ENCODE measurements around the gene PAK5.

PAK5 gene

GRCh38 chr20:9608639-9609340, 230.1 kb downstream of the PAK5 start:
- Histone ChIP-seq H3K9me3 (ENCODE audit: control insufficient read depth, low read length) (no peaks in the 10 kb centered on the region), H3K36me3 (ENCODE audit: control insufficient read depth, insufficient read depth, low read length) (no peaks in the 10 kb centered on the region), H3K4me1 (ENCODE audit: control insufficient read depth, insufficient read depth, low read length, poor library complexity, severe bottlenecking) (no peaks in the 10 kb centered on the region), H3K4me3 (ENCODE audit: extremely low read depth, insufficient read depth, low read length, poor library complexity, severe bottlenecking) (no peak overlapping the region), H3K27ac (ENCODE audit: low read depth, low read length, severe bottlenecking) (no peak overlapping the region)
- WGBS, 2 experiments (ENCODE audit: insufficient coverage in 2 of 2) = 82 to 90% methylated on average over 4 to 5 of the region's 5 CpGs

GRCh38 chr20:9602847-9603183, 236.1 kb downstream of the PAK5 start:
- Histone ChIP-seq H3K4me3 (ENCODE audit: extremely low read depth, insufficient read depth, low read length, poor library complexity, severe bottlenecking) (no peak overlapping the region), H3K4me1 (ENCODE audit: control insufficient read depth, insufficient read depth, low read length, poor library complexity, severe bottlenecking) (no peaks in the 10 kb centered on the region), H3K9me3 (ENCODE audit: control insufficient read depth, low read length) (no peaks in the 10 kb centered on the region), H3K27ac (ENCODE audit: low read depth, low read length, severe bottlenecking) (no peak overlapping the region), H3K36me3 (ENCODE audit: control insufficient read depth, insufficient read depth, low read length) (no peaks in the 10 kb centered on the region)
- WGBS, 2 experiments (ENCODE audit: insufficient coverage in 2 of 2) = 80 to 100% methylated on average over 3 of the region's 4 CpGs

DNA sequence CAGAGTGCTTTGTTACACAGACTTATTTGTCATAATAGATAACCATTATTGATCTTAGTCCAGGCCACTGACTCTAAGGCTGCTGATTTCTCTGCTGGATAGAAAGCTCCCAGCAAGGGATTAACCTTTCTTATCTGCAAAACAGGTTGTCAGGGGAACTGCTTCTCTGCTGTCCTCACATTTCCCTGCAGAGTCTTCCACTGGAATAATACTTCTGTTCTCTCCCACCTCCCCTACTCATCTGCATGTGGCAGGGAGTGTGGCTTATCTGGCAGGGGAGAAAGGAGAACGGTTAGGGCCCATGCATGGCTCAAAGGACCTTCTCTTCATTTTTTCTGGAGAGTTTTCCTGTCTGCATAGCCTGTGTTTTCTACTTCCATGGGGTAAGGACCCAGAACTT, 238.3 kb downstream of the PAK5 start:
- Histone ChIP-seq H3K9me3 (ENCODE audit: control insufficient read depth, low read length) (no peaks in the 10 kb centered on the region), H3K4me1 (ENCODE audit: control insufficient read depth, insufficient read depth, low read length, poor library complexity, severe bottlenecking) (no peaks in the 10 kb centered on the region), H3K36me3 (ENCODE audit: control insufficient read depth, insufficient read depth, low read length) (no peaks in the 10 kb centered on the region), H3K27ac (ENCODE audit: low read depth, low read length, severe bottlenecking) (no peak overlapping the region), H3K4me3 (ENCODE audit: extremely low read depth, insufficient read depth, low read length, poor library complexity, severe bottlenecking) (no peak overlapping the region)
- WGBS, 2 experiments (ENCODE audit: insufficient coverage in 2 of 2) = no CpG with 5 or more reads among the region's 1 CpG

DNA sequence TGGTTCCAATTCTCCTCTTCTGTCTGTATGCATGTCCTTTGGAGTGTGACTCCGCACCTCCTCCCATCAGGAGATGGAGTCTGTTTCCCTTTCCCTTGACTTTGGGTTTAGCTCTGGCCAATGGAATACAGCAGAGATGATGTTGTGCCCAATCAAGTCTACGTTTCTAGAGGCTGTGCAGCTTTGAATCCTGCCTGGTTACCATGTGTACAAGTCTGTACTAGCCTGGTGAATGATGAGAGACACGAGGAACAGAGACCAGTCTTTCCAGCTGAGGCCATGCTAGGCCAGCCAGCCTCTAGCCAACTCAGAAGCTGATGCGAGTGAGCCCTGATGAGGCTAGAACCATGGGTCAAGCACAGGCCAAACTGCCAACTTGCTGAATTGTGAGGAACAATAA, 241.3 kb downstream of the PAK5 start:
- Histone ChIP-seq H3K9me3 (ENCODE audit: control insufficient read depth, low read length) (no peaks in the 10 kb centered on the region), H3K4me1 (ENCODE audit: control insufficient read depth, insufficient read depth, low read length, poor library complexity, severe bottlenecking) (no peaks in the 10 kb centered on the region), H3K27ac (ENCODE audit: low read depth, low read length, severe bottlenecking) (no peak overlapping the region), H3K4me3 (ENCODE audit: extremely low read depth, insufficient read depth, low read length, poor library complexity, severe bottlenecking) (no peak overlapping the region), H3K36me3 (ENCODE audit: control insufficient read depth, insufficient read depth, low read length) (no peaks in the 10 kb centered on the region)
- 88 to 95% methylated on average over 3 of the region's 4 CpGs for WGBS, 2 experiments (ENCODE audit: insufficient coverage in 2 of 2)

DNA sequence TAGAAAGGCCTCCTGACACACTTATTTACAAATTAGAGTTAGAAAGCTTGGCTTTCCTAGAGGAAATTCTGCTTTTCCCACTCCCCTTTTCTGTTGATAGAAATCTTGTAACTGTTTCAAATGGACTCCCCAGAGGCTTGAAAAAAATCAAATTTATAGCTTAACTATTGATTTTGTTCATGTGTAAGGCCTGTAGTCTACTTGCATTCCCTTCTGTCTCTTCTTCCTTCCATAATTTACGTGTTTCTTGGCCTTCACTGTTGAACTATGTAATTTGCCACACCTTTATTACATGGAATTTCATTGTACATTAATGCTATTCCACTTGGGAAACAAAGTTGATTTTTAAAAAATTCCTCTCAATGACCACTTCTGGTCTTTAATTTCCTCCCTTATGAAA, 243.1 kb downstream of the PAK5 start:
- H3K27ac ChIP-seq (ENCODE audit: low read depth, low read length, severe bottlenecking) = no peak overlapping the region
- H3K36me3 ChIP-seq (ENCODE audit: control insufficient read depth, insufficient read depth, low read length) = no peaks in the 10 kb centered on the region
- WGBS, 2 experiments (ENCODE audit: insufficient coverage in 2 of 2) = 86% methylated on average over 1 of the region's 1 CpG; no CpG with 5 or more reads in 1 of the 2 experiments
- H3K4me3 ChIP-seq (ENCODE audit: extremely low read depth, insufficient read depth, low read length, poor library complexity, severe bottlenecking) = no peak overlapping the region
- H3K4me1 ChIP-seq (ENCODE audit: control insufficient read depth, insufficient read depth, low read length, poor library complexity, severe bottlenecking) = no peaks in the 10 kb centered on the region
- H3K9me3 ChIP-seq (ENCODE audit: control insufficient read depth, low read length) = no peaks in the 10 kb centered on the region

DNA sequence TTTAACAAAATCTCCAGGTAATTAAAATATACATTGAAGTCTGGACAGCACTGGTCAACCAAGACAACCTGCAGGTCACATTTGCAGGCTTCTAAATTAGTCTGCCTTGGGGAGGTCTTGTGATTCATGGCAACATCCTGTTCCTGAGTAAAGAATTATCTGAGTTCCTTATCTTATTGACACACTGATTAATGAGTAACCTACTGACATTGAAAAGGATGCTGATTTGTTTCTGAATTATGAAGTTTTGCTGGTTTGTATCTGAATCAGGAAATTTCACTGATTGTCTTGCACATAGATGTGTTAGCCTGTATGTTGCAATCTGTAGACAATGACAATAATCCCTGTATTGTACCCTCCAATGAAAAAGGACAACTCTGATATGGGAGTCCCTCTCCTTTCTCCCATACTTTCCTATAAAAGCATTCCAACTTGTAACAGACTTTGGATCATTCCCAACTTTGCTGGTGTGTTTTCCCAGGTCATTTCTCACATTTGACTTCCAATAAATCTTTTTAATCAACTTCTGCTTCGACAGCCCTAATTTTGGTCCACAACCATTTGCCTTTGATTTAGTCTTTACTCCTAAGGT, 244.5 kb downstream of the PAK5 start:
- Histone ChIP-seq H3K36me3 (ENCODE audit: control insufficient read depth, insufficient read depth, low read length) (no peaks in the 10 kb centered on the region), H3K4me3 (ENCODE audit: extremely low read depth, insufficient read depth, low read length, poor library complexity, severe bottlenecking) (no peak overlapping the region), H3K9me3 (ENCODE audit: control insufficient read depth, low read length) (no peaks in the 10 kb centered on the region), H3K4me1 (ENCODE audit: control insufficient read depth, insufficient read depth, low read length, poor library complexity, severe bottlenecking) (no peaks in the 10 kb centered on the region), H3K27ac (ENCODE audit: low read depth, low read length, severe bottlenecking) (no peak overlapping the region)
- 83 to 100% methylated on average over 1 of the region's 1 CpG for WGBS, 2 experiments (ENCODE audit: insufficient coverage in 2 of 2)

- WGBS, 2 experiments (ENCODE audit: insufficient coverage in 2 of 2) = no CpG with 5 or more reads among the region's 1 CpG
- Histone ChIP-seq H3K27ac (ENCODE audit: low read depth, low read length, severe bottlenecking) (no peak overlapping the region), H3K9me3 (ENCODE audit: control insufficient read depth, low read length) (no peaks in the 10 kb centered on the region), H3K36me3 (ENCODE audit: control insufficient read depth, insufficient read depth, low read length) (no peaks in the 10 kb centered on the region), H3K4me1 (ENCODE audit: control insufficient read depth, insufficient read depth, low read length, poor library complexity, severe bottlenecking) (no peaks in the 10 kb centered on the region), H3K4me3 (ENCODE audit: extremely low read depth, insufficient read depth, low read length, poor library complexity, severe bottlenecking) (no peak overlapping the region)
These were observed 246.5 kb downstream of the PAK5 start for GRCh38 chr20:9592419-9592818.

GRCh38 chr20:9591080-9591479, 247.8 kb downstream of the PAK5 start:
- H3K9me3 ChIP-seq (ENCODE audit: control insufficient read depth, low read length) = no peaks in the 10 kb centered on the region
- H3K27ac ChIP-seq (ENCODE audit: low read depth, low read length, severe bottlenecking) = no peak overlapping the region
- H3K36me3 ChIP-seq (ENCODE audit: control insufficient read depth, insufficient read depth, low read length) = no peaks in the 10 kb centered on the region
- no peaks in the 10 kb centered on the region for H3K4me1 ChIP-seq (ENCODE audit: control insufficient read depth, insufficient read depth, low read length, poor library complexity, severe bottlenecking)
- no peak overlapping the region for H3K4me3 ChIP-seq (ENCODE audit: extremely low read depth, insufficient read depth, low read length, poor library complexity, severe bottlenecking)

DNA sequence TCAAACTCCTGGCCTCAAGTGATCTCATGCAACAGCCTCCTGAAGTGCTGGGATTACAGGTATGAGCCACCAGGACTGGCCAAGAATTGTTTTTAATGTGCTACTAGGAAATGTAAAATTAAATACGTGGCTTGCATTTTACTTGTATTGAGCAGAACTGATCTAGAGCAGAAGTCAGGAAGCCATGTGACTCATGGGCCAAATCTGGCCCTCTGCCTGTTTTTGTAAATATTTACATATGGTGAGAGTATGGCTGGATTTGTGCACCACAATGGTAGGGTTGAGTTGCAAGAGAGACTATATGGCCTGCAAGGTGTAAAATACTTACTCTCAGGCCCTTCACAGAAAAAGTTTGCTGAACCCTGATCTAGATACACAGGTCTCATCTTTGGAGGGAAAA, 248.7 kb downstream of the PAK5 start:
- no peaks in the 10 kb centered on the region for H3K9me3 ChIP-seq (ENCODE audit: control insufficient read depth, low read length)
- no peak overlapping the region for H3K4me3 ChIP-seq (ENCODE audit: extremely low read depth, insufficient read depth, low read length, poor library complexity, severe bottlenecking)
- WGBS, 2 experiments (ENCODE audit: insufficient coverage in 2 of 2) = 80 to 83% methylated on average over 1 of the region's 1 CpG
- H3K27ac ChIP-seq (ENCODE audit: low read depth, low read length, severe bottlenecking) = no peak overlapping the region
- no peaks in the 10 kb centered on the region for H3K4me1 ChIP-seq (ENCODE audit: control insufficient read depth, insufficient read depth, low read length, poor library complexity, severe bottlenecking)
- no peaks in the 10 kb centered on the region for H3K36me3 ChIP-seq (ENCODE audit: control insufficient read depth, insufficient read depth, low read length)

GRCh38 chr20:9588706-9589105, 250.2 kb downstream of the PAK5 start:
- H3K36me3 ChIP-seq (ENCODE audit: control insufficient read depth, insufficient read depth, low read length) = no peaks in the 10 kb centered on the region
- no peak overlapping the region for H3K4me3 ChIP-seq (ENCODE audit: extremely low read depth, insufficient read depth, low read length, poor library complexity, severe bottlenecking)
- H3K4me1 ChIP-seq (ENCODE audit: control insufficient read depth, insufficient read depth, low read length, poor library complexity, severe bottlenecking) = no peaks in the 10 kb centered on the region
- H3K27ac ChIP-seq (ENCODE audit: low read depth, low read length, severe bottlenecking) = no peak overlapping the region
- no CpG with 5 or more reads among the region's 1 CpG for WGBS, 2 experiments (ENCODE audit: insufficient coverage in 2 of 2)
- H3K9me3 ChIP-seq (ENCODE audit: control insufficient read depth, low read length) = no peaks in the 10 kb centered on the region

DNA sequence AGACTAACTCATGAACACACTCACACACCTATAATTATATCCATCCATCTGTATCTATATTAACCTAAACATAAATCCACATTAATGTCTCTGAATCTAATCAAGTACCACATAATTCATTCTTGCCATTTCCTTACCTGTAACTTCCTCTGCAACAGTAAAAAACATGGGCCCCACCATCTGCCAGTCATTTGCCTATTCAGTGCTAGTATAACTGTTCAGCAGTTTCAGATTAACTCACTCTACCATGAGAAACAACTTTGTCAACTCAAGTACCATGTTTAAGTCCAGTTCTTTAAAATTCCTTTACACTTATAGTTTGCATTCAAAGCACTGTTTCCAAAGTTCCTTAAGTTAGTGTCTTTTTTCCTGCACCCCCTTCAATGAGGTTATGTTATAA, 255.7 kb downstream of the PAK5 start:
- no peak overlapping the region for H3K4me3 ChIP-seq (ENCODE audit: extremely low read depth, insufficient read depth, low read length, poor library complexity, severe bottlenecking)
- H3K27ac ChIP-seq (ENCODE audit: low read depth, low read length, severe bottlenecking) = no peak overlapping the region
- no peaks in the 10 kb centered on the region for H3K4me1 ChIP-seq (ENCODE audit: control insufficient read depth, insufficient read depth, low read length, poor library complexity, severe bottlenecking)
- H3K36me3 ChIP-seq (ENCODE audit: control insufficient read depth, insufficient read depth, low read length) = no peaks in the 10 kb centered on the region
- H3K9me3 ChIP-seq (ENCODE audit: control insufficient read depth, low read length) = no peaks in the 10 kb centered on the region

Data from mesodermal cell (in vitro differentiated cells).